M059J (cell line): ENCODE results near the gene SOX6. TPM values are rescaled to one million over a fixed set of nuclear protein-coding genes. Genes with fewer than 3 reads are reported as not detected.

Source experiments
- DNase-seq: peaks from one replicate; pipeline ENCODE4 v3.0.0-alpha.2; 2012; ENCODE audit warnings: low read depth
- total RNA-seq: library from RNA; depleted of rRNA; stranded (reverse); fragments of >200 nt; shearing (Covaris generic); gene quantifications from 2 replicates; pipeline ENCODE4 v1.2.3, GENCODE V29; 2014

Gene SOX6
- total RNA-seq, 1 experiment from 2014 or later = not detected

DNA sequence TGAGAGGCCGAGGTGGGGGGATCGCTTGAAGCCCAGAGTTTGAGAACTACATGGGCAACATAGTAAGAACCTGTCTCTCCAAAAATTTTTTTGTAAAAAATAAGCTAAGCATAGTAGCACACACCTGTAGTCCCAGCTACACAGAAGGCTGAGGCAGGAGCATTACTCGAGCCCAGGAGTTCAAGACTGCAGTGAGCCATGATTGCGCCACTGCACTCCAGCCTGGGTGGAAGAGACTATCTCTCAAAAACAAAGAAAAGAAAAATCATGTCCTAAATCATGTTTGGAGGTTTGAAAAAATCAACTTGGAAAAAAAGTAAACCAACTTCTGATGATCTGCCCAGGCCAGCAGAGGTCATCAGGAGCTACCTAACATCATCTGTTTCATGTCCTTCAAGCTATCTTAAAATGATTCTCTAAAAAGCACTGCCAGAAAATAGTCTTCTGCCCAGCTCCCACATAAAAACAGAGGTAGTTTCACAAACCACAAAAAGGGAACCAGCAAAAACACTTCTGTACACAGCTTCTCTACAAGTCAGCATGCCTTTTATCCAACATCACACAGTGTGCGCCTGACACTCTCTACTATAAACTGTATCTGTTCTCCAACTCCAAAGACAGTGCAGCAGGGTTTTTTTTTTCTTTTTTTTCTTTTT is 165.0 kb downstream of the SOX6 start:
- DNase-seq = no peak

DNA sequence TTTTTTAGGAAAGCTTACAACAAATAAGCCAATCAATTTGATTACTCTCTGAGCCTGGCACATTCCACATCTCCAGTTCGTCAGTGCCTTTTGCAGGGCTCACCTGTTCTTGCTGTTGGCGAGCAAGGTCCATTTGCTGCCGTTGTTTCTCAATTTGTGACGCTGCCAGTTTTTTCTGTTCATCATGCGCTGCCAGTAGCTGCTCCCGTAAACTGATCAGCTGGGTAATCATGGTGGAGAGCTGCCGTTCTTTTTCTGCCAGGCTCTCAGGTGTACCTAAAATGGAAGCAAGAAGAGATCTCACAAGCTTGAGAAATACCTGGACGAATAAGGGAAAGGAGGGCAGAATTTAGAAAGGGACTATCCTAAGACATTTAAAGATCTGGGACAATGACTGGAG is 169.7 kb downstream of the SOX6 start:
- DNase-seq = no peak

DNA sequence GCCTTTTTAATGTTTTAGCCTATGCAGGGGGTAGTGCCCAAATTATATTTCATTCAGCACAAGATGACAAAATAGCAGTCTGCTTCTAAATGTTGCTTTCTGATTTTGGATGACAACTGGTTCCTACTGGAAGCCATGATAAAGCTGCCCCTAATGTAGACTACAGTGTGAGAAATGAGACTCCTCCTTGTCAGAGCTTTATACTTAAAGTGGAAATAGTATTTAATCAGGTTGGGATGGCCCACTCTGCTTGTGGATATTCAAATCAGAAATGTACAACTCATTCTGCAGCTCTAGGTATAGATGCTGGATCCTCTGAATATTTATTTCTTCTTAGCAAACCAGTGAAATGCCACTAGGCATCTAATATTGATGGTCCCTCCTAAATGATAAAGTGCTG is 171.3 kb downstream of the SOX6 start:
- no peak for DNase-seq

DNA sequence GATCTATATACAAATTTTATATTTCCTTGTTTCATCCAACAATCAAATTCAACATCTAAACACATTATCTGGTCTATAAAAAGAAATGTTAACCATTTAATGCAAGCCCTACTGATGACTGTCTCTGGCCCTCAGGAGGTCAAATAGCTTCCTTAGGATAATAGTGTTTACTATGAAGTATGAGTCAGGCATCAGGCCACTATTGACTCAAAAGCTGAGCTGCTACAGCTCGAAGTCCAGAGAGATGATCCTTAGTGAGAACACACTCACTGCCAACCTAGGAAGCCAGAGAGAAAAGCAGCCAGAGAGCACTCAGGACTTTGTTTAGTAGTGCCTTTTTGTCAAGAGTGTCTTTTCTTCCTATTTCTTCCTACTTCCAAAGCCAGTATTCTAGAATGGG is 171.8 kb downstream of the SOX6 start:
- DNase-seq = peak; percentile 1

DNA sequence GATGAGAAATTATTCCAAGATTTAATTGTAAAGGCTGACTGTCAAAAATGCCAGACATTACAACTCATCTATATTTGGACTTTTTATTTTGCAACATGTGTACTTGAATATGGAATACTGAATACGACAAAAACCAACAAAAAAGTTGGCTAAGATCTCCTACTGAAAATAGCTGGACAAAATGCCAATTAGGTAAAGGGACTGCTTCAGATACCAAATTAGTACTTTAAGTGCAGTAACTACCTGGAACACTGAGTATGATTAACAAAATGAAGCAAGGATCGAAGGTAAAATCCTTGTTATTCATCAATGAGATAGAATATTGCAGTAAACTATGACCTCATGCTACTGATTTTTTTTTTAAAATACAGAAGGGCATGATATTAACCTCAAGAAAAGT is 173.8 kb downstream of the SOX6 start:
- DNase-seq = no peak

DNA sequence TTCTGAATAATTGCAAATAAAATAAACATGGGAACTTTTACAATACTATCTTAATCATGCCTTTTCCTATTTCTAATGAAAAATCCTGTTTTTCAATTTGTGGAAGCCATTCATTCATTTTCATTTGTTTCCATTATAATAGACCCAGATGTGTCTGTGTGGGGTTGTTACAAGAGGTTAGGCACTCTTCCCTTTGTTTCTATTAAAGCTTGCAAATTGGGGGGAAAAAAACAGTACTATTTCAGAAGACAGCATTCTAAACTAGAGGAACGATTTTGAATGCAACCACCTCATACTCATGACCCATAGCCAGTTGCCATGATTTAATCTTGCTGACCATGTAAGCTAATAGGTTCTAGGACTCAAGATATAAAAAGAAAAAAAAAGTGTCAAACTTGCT is 175.5 kb downstream of the SOX6 start:
- DNase-seq = no peak

DNA sequence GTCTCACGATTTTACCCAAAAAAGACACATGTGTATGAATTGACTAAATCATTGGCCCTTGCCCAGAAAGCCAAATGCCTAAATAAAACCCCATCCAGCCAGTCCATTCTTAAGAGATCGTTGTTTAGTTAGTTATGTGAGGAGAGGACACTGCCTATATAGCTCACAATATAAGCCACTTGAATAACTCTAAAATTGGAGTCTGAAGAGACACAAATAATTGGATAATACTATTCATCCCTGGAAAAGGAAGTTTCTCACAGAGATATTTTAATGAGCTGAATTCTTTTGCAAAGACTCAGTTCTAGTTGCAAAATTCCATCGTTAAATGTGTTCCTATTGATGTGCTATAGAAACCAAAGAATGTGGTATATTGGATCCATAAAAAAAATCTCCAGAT is 176.7 kb downstream of the SOX6 start:
- no peak for DNase-seq

DNA sequence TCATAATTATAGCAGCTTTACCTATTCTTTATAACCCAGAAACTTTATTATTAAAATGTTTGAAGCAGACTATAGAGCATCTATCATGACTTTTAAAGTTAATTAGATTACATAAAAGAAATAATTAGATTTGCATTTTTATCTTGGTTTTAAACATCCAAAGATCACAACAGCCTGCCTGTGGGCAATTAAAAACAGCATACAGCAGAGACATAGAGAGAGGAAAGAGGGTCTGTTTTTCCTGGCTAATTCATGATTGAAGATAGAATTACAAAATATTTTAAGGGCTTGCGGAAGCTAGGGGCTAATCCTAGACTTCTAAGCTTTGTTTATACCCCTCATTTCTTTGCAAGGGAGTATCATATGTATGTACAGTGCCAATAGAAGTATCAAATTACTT is 178.1 kb downstream of the SOX6 start:
- no peak for DNase-seq

DNA sequence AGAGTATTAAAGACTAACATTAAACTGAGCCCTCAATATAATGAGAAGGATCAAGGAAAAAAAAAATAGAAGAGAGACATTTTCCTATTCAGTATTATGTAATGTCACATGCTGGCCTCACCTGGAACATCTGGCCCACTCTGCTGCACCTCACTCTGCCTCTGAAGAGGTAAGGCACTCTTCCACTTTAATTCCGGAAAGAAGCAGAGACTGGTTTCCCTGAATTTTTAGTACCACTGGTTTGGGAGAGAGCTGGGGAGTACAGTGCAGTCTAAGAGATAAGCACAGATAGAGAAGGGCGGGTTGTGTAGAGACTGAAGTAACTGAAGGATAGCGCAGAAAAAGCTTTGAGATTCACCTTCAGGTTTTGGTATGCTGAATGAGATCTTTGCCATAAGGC is 178.7 kb downstream of the SOX6 start:
- DNase-seq = no peak

DNA sequence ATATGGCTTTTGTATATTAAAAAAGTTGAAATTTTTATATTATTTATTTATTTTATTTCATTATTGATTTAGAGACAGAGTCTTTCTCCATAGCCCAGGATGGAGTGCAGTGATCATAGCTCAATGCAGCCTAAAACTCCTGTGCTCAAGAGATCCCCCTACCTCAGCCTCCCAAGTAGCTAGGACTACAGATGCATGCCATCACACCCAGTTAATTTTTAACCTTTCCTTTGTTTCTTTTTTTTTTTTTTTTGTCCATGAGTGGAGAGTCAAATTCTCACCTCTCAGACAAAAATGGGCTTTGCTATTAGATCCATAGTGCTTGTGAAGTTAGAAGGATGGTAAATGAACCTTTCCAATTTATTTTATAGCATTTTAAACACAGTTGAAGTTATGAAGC is 182.5 kb downstream of the SOX6 start:
- no peak for DNase-seq

DNA sequence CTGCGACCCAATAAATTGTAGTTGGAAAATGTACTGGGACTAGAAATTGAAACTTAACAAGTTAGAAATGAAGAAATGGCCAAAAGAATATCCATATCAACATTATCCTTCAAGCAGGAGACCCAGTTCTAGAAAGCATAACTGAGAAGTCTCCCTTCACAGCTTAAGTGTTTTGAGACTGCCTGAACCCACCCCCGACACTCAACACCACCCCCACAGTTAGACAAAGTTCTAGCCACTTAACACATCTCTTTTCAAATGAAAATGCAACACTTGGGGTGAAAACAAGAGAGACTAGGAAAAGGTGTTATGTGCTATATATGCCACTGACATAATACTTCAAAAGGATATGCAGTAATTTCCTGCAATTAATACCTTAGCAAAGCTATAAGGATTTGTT is 184.5 kb downstream of the SOX6 start:
- DNase-seq = no peak

DNA sequence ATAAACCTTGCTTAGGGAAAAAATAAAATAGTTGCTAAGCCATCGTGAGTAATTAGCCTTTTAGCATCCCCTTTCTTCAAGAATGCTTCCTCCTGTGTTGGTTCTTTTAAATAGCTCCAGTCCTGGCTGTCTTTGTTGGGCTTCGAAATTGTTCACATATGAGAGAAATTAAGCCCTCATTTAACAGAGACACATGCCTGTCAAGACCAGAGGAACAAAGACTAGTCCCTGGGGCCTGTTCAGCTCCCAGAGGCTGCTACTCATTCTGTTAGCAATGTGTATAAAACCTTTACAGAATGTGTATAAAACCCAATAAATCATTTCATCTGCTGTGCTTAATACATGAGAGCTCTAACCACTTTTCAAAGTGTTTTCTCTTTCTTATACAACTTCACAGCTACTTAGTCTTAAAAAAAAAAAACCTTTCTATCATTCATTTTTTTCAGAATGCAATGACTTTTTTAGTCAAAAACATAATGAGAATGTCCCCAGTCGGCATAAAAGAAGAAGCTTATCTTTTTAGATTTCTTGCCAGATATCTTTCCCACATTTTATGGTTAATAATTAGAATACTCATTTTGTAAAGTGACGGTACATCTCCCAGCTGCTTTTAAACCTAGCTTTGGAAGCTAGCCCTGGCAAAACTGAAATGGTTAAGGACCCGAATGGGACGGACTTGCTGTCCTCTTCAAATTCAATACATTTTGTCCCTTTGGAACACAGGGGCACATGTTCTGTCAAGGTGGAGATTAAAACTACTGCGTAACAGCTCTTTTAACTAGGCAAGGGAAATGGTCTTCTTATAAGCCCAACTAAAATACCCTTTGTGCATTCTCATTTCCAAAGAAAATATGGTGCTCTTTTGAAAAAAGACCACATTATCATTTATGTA is 186.1 kb downstream of the SOX6 start:
- DNase-seq = no peak

DNA sequence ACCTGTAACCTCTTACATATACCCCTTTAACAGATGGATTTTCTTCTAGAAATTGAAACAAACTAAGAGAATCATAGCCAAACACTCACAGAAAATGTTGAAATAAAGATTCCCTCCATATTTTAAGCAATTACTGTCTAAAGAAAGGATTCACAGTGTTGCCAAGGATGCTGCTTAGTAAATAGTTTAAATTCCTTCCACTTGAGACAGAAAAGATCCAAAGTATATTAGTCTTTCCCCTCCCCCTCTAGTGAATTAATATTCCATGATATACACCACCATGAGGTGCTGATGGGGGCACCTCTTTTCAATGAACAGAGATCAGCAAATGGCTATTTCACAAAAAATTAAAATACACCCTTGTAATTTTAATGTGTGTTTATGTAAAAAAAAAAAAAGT is 186.8 kb downstream of the SOX6 start:
- DNase-seq = no peak

DNA sequence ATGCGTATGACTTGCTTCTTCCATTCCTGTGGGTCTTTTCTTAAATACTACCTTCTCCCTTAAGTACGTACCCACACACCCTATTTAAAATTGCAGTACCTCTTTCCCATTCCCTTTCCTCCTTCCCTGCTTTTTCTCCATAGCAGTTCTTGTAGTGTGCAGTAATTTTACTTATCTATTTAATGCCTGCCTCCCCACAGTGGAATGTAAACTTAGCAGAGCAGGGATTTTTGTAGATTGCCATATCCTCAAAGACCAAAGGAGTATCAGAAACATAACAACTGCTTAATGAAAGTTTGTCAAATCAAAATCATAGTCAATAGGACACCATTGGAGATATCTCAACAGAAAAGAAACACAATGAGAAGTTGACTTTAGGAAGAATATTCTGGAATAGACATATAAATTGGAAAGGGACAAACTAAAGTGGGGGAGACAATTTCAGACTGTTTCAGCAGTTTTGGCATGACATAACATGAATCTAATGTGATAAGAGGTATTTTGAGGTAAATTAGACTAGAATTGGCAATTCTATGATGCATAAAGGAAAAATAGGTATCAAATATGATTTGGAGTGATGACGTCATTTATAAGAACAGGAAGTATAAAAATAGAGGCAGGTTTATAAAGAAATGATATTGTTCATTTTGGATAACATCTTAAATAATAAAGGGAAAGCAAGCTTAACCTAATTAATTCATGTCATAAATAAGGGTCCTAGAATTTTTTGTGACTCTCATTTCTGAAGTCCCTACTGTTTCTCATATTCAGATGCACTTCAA is 188.4 kb downstream of the SOX6 start:
- DNase-seq = no peak

DNA sequence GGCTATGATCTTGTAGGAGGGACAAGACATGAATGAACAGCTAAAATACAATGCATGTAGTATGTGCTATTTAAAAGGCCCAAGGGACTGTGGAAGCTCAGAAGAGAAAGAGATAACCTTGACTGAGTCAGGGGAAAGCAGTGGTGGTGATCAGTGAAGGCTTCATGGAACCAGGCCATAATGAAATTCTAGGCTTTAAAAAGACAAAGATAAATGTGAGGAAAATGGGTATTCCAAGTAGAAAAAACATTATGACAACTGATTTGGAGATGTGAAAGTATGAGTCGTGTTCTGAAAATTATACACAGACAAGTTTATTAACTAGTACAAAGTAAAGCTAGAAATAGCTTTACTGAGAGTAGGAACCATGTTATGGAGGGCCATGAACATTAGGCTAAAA is 189.8 kb downstream of the SOX6 start:
- no peak for DNase-seq

DNA sequence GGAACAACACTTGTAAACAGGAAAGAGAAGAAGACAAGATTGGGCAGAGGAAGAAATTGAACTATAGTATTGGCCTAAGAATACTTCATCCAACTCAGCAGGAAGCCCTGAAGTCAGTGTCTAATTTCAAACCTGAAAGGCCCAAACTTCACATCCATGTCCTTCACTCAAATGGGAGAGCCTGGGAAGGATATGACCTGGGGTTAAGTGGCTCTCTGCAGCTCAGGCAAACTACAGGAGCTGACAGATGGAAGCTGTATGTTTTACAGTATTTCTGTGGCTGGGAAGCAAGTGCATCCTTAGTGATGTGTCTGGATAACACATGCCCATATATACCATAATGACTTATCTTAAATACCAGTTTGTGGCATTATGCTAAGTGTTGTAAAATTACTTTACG is 196.2 kb downstream of the SOX6 start:
- no peak for DNase-seq

DNA sequence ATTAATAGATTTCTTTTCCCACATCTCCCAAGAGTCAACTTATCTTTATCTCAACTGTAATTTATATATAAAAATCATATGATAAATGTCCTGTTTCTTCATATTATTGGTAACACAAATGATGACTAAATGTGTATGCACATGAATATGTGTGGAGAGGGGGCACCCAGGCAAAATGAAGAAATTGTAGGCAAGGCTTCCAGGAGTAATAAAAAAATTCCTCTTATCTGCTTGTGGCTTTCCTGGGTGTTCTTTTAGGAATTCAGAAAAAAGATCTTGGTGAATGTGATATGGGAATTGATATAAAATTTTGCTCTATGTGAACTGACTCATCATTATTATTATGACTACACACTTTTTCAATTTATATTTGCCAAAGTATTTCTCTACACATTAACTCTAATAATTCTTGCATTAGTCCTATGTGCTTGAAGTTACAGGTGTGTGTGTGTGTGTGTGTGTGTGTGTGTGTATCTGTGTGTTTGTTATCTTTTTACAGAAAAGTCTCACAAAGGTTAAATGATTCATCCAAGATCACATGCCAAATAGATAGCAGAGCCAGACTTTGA is 197.8 kb downstream of the SOX6 start:
- DNase-seq = no peak

DNA sequence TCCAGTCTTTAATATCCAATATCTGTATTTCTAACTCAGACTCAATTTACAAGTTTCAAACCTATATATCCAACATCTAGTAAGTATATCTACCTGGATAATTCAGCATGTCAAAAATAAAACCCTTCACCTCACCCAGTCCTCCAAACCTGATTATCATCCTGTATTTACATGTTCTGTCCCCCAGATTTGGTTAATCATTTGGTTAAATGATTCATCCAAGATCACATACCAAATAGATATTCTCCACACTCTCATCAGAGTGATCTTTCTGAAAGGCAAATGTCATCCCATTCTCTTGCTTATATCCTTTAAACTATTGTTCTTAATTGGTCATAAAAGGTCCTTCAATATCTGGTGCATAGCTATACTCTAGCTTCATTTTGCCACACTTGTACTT is 199.0 kb downstream of the SOX6 start:
- DNase-seq = no peak

DNA sequence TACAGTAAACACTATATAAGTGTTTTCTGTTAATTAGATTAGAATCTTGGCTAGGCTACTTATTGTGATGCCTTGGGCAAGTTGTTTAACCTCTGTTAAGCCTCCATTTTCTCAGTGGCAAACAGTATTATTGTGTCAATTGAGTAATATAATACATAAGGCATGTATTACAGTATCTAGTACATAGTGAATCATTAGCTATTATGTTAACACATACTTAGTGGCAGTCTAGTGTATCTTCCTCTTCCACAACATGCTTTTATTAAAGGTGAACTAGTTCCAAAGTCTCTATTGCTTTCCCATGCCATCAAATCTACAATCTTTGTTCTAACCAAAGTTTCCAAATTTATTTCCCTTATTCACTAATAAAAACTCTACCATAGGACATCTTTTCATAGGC is 200.9 kb downstream of the SOX6 start:
- no peak for DNase-seq

DNA sequence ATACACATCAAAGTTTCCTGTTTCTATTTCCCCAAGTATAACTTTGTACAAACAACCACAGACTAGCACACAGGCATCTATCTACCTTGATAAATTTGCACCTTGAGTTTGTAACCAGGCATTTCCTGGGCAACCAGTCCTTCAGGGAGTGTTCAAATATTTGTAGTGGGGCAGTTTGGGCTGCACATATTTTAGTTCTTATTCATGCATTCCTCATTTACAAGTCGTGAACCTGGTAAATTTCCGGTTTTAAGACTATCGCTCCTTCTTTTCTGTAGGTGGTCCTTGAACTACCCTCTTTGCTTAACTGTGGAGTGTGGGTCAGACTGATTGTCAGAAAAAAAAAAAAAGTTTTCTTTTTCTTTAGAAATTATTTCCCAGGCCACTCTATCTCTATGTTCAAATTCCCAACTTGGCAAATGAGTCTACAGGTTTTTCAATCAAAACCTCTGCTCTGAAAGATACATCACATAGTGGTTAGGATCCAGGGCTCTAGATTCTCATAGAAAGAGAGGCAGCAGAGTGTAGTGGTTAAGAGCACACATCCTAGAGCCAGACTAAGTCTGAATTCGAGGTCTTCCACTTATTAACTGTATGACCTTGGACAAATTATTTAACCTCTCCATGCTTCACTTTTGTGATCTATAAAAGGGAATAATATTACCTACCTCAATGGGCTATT is 201.5 kb downstream of the SOX6 start:
- DNase-seq = no peak

DNA sequence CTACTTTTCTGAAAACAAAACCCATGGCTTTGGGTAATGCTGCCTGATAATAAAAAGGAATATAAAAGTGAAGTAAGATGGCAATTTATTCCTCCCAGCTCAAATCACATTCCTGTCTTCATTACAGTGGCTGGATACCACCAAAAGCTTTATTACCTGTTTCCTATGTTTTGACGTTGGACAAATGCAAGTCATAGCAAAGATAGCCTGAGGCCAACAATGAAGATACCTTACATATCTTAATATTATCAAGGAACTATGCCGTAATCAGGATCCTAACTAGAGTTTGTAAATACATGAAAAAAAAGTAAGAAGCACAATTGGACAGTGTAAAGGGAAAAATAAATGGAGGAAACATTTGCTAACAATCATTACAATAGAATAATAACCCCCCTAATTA is 202.4 kb downstream of the SOX6 start:
- no peak for DNase-seq

DNA sequence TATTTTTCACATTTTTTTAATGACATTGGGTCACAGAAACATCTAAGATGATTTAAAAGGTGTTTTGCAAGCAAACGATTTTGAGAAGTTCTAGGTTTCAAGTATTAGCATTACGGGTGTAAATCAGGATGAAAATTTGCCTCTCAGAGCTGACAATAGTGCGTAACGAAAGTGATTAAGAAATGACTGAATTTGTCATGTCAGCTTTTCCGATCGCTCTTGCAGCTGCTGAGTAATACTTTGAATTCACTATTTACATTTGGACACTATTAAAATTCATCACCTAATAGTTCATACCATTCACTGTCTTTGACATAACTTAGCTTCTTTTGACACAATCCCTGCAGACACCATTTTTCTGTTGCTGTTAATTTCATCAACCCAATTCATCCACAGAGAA is 205.2 kb downstream of the SOX6 start:
- no peak for DNase-seq
